Measurements from ENCODE around the gene APH1A.

DNA sequence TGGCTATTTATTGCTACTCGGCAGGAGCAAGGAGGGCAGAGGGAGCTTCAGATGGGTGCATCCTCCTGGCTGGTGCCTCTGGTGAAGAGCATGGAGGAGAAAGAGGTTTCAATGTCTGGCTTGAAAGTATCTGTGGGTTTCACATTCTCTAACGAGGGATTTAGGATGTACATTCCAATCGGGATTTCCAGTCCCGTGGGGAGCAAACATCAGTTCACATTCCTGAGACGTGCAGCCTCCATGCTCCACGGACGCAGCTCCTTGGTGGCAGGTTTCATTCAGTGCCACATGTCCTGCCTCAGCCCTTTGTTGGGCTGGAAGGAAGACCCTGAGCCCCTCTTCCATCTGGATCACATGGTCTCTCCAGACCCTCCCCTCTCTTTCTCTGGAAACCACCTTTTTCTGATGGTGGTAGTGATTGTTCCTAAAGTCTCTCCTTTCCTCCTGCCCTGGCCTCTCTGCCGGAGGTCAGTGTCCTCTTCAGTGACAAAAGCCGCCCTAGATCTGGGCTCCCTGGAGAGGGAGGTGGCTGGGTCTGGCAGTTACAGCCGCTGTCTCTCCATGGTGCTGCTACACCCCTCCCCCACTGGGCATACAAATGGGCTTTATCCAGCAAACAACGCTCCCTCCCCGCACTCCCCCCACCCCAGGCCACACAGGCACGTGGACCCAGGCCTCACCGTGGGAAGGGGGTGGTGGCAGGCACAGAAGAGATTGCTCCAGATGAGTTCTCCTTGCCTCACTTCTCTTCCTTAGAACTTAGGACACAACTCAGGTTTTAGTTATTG is 12.1 kb downstream of the APH1A start:
- TF ChIP-seq, protein P1, sequence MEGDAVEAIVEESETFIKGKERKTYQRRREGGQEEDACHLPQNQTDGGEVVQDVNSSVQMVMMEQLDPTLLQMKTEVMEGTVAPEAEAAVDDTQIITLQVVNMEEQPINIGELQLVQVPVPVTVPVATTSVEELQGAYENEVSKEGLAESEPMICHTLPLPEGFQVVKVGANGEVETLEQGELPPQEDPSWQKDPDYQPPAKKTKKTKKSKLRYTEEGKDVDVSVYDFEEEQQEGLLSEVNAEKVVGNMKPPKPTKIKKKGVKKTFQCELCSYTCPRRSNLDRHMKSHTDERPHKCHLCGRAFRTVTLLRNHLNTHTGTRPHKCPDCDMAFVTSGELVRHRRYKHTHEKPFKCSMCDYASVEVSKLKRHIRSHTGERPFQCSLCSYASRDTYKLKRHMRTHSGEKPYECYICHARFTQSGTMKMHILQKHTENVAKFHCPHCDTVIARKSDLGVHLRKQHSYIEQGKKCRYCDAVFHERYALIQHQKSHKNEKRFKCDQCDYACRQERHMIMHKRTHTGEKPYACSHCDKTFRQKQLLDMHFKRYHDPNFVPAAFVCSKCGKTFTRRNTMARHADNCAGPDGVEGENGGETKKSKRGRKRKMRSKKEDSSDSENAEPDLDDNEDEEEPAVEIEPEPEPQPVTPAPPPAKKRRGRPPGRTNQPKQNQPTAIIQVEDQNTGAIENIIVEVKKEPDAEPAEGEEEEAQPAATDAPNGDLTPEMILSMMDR (IDR thresholded peaks at IDR 0.05; ENCODE audit: low read depth, low read length): no peak
- TF ChIP-seq EZH2phosphoT487 (IDR thresholded peaks at IDR 0.05; ENCODE audit: low read depth): no peak
